GM13976 (cell line): ENCODE measurements around the gene PRMT7.

Source experiments
- DNase-seq: peaks from one replicate; pipeline ENCODE4 v3.0.0; 2012; ENCODE audit warnings: low spot score
- in situ Hi-C: fragments of 300-500 bp; cut with MboI; formaldehyde crosslinking; loops from one replicate; pipeline ENCODE4 v1.12.0; 2022; ENCODE audit warnings: low sequenced_read_pairs, mixed read lengths, inconsistent platforms; ENCODE audit not compliant: unreplicated experiment
- TF ChIP-seq, protein P1 (sequence below): IDR thresholded peaks from 2 replicates; pipeline ENCODE4 v1.5.1; 2012; ENCODE audit warnings: borderline replicate concordance, mild to moderate bottlenecking; ENCODE audit not compliant: insufficient read depth; ENCODE audit errors: extremely low read depth, missing control alignments, control extremely low read depth

The PRMT7 gene

DNA sequence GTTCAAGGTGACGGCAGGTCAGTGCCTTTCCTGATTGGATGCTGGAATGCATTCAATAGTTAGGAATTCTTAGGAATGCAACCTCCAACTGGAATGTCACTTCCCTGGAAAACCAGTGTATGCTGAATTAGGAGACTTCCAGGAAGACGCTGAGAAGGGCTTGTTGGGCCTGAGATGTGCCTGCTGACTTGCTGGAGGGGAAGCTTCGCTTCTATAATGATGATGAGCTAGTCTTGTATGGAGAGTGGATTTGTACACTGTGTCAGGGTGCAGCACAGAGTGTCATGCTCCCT lies 91.9 kb downstream of the PRMT7 start:
- DNase-seq = no peak
- TF ChIP-seq, protein P1, sequence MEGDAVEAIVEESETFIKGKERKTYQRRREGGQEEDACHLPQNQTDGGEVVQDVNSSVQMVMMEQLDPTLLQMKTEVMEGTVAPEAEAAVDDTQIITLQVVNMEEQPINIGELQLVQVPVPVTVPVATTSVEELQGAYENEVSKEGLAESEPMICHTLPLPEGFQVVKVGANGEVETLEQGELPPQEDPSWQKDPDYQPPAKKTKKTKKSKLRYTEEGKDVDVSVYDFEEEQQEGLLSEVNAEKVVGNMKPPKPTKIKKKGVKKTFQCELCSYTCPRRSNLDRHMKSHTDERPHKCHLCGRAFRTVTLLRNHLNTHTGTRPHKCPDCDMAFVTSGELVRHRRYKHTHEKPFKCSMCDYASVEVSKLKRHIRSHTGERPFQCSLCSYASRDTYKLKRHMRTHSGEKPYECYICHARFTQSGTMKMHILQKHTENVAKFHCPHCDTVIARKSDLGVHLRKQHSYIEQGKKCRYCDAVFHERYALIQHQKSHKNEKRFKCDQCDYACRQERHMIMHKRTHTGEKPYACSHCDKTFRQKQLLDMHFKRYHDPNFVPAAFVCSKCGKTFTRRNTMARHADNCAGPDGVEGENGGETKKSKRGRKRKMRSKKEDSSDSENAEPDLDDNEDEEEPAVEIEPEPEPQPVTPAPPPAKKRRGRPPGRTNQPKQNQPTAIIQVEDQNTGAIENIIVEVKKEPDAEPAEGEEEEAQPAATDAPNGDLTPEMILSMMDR = no peak
- in situ Hi-C loops = no loop called here

DNA sequence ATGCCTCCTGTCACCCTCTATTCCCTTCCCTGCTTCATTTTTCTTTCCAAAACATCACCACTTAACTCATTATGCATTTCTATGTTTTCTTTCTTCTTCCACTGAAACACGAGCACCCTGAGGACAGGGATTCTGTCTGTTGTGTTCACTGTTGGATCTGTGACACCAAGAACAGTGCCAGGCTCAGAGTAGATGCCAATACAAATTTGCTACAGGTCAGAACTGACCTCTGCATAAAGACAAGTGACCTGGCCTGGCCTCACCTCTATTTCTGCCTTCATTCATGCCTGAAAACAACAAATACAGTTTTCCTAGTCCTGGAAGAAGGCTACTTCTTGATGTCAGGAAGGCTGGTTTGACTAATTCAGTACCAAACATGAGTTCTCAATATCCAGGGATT lies 92.4 kb downstream of the PRMT7 start:
- no peak for DNase-seq
- in situ Hi-C loops = no loop called here
- TF ChIP-seq, protein P1 = no peak

DNA sequence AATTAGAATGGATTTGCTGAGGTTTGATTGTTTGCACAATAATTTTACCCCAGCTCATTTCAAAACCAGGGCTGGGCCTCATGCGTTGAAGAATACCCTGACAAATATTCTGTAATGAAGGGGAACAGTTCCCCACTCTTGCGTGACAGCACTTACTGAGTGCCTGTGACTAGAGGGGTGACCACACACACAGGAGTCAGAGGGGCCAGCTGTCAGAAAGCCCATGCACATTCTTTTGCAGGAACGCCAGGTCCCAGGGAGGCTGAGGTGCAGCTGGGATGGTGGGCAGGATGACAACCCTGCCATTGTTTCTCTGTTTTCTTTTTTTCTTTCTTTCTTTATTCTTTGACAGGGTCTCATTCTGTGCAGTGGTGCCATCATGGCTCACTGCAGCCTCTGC lies 92.9 kb downstream of the PRMT7 start:
- no peak for DNase-seq
- in situ Hi-C loops = no loop called here
- TF ChIP-seq, protein P1 = no peak

DNA sequence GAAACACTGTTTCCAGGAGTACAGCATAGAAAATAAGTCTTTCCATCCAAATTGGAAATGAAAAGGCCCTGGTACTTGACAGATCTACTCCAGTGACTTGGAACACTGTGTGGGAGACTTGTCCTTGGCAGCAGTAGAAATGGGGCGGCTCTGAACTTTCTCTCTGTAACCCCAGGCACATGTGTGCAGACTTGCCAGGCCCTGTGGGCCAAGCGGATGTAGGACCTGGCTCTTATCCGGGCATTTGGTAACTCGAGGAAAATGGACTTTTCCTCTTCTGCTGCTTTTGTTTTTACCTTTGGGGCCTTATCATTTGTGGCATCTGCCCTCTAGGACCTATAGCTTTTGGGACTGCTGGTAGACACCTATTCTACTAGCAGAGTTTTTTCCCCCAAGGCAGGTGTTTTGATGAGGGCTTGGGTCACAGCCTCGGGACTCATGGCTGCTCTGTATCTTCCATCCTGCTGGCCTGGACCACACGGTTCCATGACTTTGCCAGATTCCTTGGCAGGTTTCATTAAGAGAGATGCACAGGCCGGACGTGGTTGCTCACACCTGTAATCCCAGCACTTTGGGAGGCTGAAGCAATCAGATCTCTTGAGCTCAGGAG lies 94.0 kb downstream of the PRMT7 start:
- TF ChIP-seq, protein P1 = no peak
- DNase-seq = no peak
- in situ Hi-C loops = no loop called here

DNA sequence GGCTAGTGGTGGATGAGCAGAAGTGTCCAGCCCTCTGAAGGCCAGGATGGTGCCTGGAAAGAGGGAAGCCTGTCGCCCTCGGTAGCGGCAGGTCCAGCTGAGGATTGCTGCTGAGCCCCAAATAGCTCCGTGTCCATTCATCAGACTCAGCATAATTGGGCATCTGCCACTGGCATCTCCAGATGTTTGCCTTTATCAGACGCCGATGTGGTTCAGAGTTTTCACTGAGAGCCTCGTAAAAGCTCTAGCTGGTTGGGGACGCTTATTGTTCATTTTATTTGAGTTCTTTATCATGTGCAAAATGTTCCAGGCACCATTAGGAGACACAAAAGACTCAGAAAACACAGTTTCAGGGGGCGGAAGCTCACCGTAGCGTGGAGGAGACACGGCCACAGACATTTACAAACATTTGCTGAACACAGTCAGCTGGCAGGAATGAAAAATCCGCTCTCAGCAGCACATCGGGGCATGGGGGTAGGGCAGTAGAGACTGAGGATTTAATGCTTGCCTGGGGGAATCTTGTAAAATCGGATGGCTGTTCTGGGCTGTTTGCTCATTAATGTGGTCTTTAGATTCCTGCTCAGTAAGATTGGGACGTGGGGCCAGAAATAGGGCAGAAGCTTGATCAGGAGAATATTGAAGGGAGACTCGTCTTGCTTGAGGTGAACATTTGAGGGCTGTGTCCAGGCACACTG lies 95.8 kb downstream of the PRMT7 start:
- in situ Hi-C loops = no loop called here
- no peak for DNase-seq
- TF ChIP-seq, protein P1 = no peak
